SH-SY5Y (cell line): ENCODE results near the gene DIDO1.

Source experiments
- GATA2 ChIP-seq: IDR thresholded peaks from 2 replicates; pipeline ENCODE4 v1.6.1; 2011; ENCODE audit warnings: mild to moderate bottlenecking, low read depth, low read length
- GATA3 ChIP-seq: IDR thresholded peaks from 2 replicates; pipeline ENCODE4 v1.6.1; 2011; ENCODE audit warnings: low read depth, mild to moderate bottlenecking, low read length, moderate library complexity

DNA sequence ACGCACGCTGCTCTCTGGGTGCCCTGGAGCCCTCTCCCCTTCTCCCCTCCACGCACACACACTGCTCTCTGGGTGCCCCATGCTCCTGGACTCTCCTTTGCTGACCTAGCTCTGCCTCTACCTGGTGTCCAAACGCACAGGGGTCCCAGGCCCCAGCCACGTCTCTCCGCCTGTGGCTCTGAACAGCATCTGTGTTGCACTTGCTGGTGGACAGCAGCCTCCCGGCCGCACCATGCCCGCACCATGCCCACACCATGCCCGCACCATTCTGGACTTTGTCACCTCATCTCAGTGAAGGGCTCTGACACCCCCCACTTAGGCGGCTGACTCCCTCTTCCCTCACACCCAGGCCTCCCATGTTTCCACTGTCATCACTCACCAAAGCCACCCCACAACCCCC lies 86.5 kb downstream of the DIDO1 start:
- TF ChIP-seq GATA2 (no peak), GATA3 (no peak)
